SU-DHL-6 (cell line): ENCODE measurements around the gene BBS1.

ENCODE experiments used
- CTCF ChIP-seq: fragments of 200-600 bp; sonication (generic); IDR thresholded peaks from one replicate; pipeline ENCODE4 v1.5.1; 2017; ENCODE audit warnings: antibody characterized with exemption, mild to moderate bottlenecking, low read length, moderate library complexity; ENCODE audit not compliant: insufficient read depth, poor library complexity, severe bottlenecking
- EZH2phosphoT487 ChIP-seq: fragments of 200-600 bp; sonication (generic), shearing (Covaris generic); conservative IDR thresholded peaks from 2 replicates; pipeline ENCODE4 v1.6.1; 2018; ENCODE audit warnings: mild to moderate bottlenecking, antibody characterized with exemption, low read length, moderate library complexity, mixed read lengths

DNA sequence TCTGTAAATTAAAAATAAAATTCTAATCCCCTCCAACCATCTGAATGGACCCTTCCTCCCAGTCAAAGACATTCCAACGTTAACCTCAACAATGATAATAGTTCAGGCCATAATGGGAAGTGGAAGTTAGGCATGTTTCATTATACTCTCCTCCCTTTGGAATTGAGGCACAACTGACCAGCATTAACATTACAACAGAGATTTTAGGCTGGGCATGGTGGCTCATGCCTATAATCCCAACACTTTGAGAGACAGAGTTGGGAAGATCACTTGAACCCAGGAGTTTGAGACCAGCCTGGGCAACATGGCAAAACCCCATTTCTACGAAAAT is 60.4 kb downstream of the BBS1 start:
- no peak for TF ChIP-seq CTCF
- TF ChIP-seq EZH2phosphoT487, result no peak
